Omental fat pad (tissue), 4 donors: ENCODE measurements around the gene TXNDC12. TPM values are rescaled to one million over a fixed set of nuclear protein-coding genes. Genes with fewer than 3 reads are reported as not detected.

Source experiments
- ATAC-seq: fragments of 150-250 bp; one replicate; pipeline ENCODE4 v1.9.1; 2016; ENCODE audit warnings: mild to moderate bottlenecking, moderate library complexity; ENCODE audit not compliant: low FRiP score
- DNase-seq: peaks from one replicate; pipeline ENCODE4 v3.0.0-alpha.2; 2019; ENCODE audit warnings: low spot score
- total RNA-seq, 4 donors: library from RNA; depleted of rRNA; stranded (reverse); fragments of >200 nt; gene quantifications; one replicate each; pipeline ENCODE4 v1.1.0, GENCODE V29; 2016
- TF ChIP-seq, protein P1 (sequence below), 3 donors: fragments of 450-650 bp; IDR thresholded peaks; one replicate each; pipeline ENCODE4 v1.5.1; 2016 to 2017; ENCODE audit warnings: antibody characterized with exemption in 3 of 3, mild to moderate bottlenecking in 3 of 3, moderate library complexity in 2 of 3

TXNDC12 gene
- total RNA-seq, 4 donors from 2014 or later: 35.9 to 54.7 (median 43.2) TPM

DNA sequence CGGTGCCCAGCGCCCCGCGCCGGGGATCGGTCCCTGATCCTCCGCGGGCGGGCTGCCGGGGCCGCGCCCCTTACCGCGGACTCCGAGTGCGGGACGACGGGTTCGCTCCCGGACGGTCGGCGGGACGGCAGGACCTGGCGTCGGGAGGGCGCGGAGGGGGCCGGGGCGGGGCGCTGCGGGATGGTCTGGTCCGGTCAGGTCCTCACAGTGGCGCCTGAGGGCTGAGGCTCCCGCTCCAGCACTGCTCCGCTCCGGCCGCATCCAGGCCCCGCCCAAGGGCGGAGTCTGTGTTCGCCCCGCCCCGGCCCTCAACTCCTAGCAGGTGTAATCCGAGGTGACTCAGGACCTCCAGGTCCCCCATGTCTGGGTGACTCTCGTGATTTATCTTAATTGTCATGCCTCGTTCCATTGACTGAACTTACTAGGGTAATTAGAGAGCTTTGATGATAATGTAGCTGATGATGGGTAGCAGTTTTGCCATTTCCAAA is 64.5 kb downstream of the TXNDC12 start, which contains the start of gene RAB3B:
TSS of gene RAB3B (minus strand) at position 223 of the 488 bp plus-strand sequence. CDS start 13,583 bp downstream, outside the sequence.
- ATAC-seq: peak; percentile 85
- TF ChIP-seq, protein P1, sequence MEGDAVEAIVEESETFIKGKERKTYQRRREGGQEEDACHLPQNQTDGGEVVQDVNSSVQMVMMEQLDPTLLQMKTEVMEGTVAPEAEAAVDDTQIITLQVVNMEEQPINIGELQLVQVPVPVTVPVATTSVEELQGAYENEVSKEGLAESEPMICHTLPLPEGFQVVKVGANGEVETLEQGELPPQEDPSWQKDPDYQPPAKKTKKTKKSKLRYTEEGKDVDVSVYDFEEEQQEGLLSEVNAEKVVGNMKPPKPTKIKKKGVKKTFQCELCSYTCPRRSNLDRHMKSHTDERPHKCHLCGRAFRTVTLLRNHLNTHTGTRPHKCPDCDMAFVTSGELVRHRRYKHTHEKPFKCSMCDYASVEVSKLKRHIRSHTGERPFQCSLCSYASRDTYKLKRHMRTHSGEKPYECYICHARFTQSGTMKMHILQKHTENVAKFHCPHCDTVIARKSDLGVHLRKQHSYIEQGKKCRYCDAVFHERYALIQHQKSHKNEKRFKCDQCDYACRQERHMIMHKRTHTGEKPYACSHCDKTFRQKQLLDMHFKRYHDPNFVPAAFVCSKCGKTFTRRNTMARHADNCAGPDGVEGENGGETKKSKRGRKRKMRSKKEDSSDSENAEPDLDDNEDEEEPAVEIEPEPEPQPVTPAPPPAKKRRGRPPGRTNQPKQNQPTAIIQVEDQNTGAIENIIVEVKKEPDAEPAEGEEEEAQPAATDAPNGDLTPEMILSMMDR (IDR thresholded peaks at IDR 0.05): no peak
- peak; percentile 50 for DNase-seq

GRCh38 chr1:51989582-51990477 is 65.2 kb downstream of the TXNDC12 start:
- ATAC-seq (peak; percentile 30), DNase-seq (no peak)
- TF ChIP-seq, protein P1 (IDR thresholded peaks at IDR 0.05): no peak

DNA sequence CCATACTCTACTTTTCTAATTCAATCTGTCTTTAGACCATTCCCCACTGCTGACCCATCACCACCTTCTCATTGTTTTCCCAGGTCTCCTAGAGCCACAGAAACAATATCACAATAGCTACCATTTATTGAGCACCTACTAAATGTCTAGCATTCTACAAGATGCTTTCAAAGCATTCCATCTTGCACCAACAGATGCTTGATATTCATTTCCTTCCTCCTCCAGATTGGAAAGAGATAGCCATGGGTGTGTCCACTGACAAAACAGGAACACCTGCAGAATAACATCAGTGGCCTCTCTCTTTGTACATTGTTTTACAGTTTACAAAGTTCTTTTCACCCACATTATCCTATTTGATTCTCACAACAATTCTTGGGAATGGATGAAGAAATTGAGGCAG is 66.7 kb downstream of the TXNDC12 start:
- no peak for DNase-seq
- ATAC-seq: no peak
- TF ChIP-seq, protein P1 (IDR thresholded peaks at IDR 0.05): no peak

DNA sequence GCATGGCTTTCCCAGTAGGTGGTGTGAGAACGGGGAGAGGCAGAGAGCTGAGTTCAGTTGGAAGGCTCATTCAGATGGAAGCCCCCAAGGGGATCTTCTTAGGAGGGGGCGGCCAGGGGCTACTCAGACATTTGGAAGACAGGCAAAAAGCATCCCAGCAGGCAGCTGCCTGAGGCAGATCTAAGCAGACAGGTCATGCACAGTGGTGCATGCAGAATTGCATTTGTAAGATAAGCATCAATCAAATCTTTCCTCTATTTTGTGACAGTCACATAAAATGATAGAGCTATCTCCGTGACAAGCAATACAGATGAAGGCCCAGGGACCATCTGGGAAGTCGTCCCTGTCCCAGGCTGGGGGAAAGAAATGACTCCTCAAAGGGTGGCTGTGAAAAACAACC is 68.3 kb downstream of the TXNDC12 start:
- TF ChIP-seq, protein P1 (IDR thresholded peaks at IDR 0.05): no peak
- DNase-seq (no peak), ATAC-seq (no peak)

DNA sequence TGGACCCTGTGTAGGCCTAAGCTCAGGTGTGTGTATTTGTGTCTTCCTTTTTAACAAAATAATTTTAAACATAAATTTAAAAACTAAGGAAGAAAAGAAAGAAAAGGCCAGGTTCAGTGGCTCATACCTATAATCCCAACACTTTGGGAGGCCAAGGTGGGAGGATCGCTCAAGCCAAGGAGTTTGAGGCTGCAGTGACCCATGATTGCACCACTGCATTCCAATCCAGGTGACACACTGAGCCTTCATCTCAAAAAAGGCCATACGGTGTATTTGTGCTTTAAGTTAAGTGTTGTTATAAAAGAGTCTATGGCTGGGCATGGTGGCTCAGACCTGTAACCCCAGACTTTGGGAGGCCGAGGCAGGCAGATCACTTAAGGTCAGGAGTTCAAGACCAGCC is 72.8 kb downstream of the TXNDC12 start:
- TF ChIP-seq, protein P1 (IDR thresholded peaks at IDR 0.05): no peak
- ATAC-seq: no peak
- no peak for DNase-seq

GRCh38 chr1:51981555-51981954 is 73.4 kb downstream of the TXNDC12 start:
- ATAC-seq: no peak
- TF ChIP-seq, protein P1 (IDR thresholded peaks at IDR 0.05): no peak
- DNase-seq: no peak
